Activated gamma-delta T cell (primary cell): ENCODE measurements around the gene GMNN.
"Not testable (repeated sequence)": the region's sequence is repeated elsewhere in the genome, so short reads cannot be mapped to it uniquely, and the experiment has no call there.

ENCODE experiments used
- DNase-seq: peaks from one replicate; lab custom pipeline; 2025; lab: John Stamatoyannopoulos, UW
- total RNA-seq, 2 donors: gene quantifications; one replicate each; lab custom pipeline; 2026; lab: John Stamatoyannopoulos, UW

The GMNN gene
- total RNA-seq = 4.9 to 8.5 reads per million in 2 donors

- DNase-seq = peak; percentile 96
Measured at GRCh38 chr6:24774696-24775519, at the start of gene GMNN. GMNN (plus strand) TSS chr6:24774937; CDS start chr6:24777247, 2,310 bp downstream.

- DNase-seq = not testable (repeated sequence)
Measured at GRCh38 chr6:24730653-24731052, 44.1 kb upstream of the GMNN start.

- DNase-seq = not testable (repeated sequence)
Measured at GRCh38 chr6:24731456-24732134, 43.1 kb upstream of the GMNN start.

- no peak for DNase-seq
Measured at GRCh38 chr6:24734166-24734565, 40.6 kb upstream of the GMNN start.

- not testable (repeated sequence) for DNase-seq
Measured at GRCh38 chr6:24734710-24735109, 40.0 kb upstream of the GMNN start.

DNA sequence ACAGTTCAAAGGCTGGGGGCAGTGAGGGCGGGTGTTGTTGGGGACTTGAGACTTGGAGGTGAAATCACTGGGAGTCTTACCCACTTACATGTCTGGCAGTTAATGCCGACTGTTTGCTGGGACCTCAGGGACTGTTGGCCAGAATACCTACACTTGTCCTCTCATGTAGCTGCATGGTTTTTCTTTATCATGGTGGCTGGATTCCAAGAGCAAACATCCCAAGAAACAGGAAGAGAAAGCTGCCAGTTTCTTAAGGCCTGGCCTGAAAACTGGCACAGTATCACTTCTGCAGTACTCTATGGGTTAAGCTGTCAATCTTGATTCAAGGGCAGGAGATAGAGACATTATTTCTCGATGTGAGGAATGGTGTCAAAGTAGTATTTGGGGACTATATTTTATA lies 36.0 kb upstream of the GMNN start:
- DNase-seq = no peak

DNA sequence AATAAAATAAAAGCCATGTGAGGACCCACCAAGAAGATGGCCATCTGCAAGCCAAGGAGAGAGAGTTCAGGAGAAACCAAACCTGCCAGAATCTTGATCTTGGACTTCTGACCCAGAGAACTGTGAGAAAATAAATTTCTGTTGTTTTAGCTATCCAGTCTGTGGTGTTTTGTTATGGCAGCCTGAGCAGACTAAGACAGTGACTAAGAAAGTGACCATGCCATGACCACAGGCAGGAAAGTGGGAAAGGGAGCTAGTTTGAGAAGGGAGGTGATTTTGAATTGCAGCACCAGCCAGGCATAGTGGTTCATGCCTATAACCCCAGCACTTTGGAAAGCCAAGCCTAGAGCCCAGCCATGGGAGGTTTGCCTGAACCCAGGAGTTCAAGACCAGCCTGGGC lies 33.9 kb upstream of the GMNN start:
- DNase-seq = no peak

DNA sequence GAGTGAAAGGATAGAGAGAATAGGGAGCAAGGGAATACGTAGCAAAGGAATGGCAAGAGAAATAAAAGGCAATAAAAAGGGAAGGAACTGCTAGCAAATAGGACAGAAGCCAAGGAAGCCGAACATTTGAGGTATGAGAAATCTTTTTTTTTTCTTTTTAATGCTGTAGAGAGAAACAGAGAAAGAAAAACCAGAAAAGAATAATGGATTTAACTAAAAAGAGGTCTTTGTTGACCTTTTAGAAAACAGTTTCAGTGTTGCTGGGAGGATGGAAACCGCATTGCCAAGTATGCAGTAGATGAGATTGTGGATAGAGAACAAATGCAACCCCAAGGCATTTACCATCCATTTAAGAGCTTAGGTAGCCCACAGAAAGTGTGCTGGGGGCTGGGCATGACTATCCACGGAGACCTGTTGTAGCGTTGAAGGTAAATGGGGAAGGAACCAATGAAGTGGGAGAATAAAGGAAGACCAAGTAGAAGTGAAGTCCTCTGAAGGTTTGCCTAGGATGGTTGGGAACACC lies 32.5 kb upstream of the GMNN start:
- DNase-seq = no peak

GRCh38 chr6:24743265-24743943 lies 31.3 kb upstream of the GMNN start:
- no peak for DNase-seq

GRCh38 chr6:24743944-24744335 lies 30.8 kb upstream of the GMNN start:
- no peak for DNase-seq

GRCh38 chr6:24744911-24745310 lies 29.8 kb upstream of the GMNN start:
- DNase-seq = no peak

- no peak for DNase-seq
Measured at GRCh38 chr6:24749297-24749696, 25.4 kb upstream of the GMNN start.

- not testable (repeated sequence) for DNase-seq
Measured at GRCh38 chr6:24750878-24751277, 23.9 kb upstream of the GMNN start.

DNA sequence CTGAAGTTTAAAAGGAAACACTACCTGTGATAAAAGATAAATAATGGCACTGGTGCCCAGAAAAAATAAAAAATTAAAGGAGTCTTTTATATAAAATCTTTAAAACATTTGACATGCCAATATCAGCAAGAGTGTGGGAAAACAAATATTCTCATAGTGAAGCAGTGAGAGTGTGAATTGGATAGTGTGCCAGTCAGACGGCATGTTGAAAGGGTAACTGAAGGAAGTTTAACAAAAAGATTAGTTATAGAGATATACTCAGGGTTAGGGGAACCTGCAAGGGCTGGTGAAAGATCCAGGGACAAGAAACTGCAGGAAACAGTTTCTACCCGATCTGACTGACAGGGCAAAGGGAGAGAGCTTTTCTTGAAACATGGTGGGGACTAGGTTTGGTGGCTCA lies 22.2 kb upstream of the GMNN start:
- DNase-seq = no peak

GRCh38 chr6:24752917-24753492 lies 21.7 kb upstream of the GMNN start:
- DNase-seq = no peak

- no peak for DNase-seq
Measured at GRCh38 chr6:24753545-24753944, 21.2 kb upstream of the GMNN start.

DNA sequence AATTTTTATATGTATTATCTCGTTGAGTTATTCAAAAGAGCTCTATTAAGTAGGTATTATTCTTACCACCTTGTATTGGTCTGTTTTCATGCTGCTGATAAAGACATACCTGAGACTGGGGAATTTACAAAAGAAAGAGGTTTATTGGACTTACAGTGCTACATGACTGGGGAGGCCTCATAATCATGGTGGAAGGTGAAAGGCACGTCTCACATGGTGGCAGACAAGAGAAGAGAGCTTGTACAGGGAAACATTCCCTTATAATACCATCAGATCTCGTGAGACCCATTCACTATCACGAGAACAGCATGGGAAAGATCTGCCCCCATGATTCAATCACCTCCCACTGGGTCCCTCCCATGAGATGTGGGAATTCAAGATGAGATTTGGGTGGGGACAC lies 20.4 kb upstream of the GMNN start:
- not testable (repeated sequence) for DNase-seq

DNA sequence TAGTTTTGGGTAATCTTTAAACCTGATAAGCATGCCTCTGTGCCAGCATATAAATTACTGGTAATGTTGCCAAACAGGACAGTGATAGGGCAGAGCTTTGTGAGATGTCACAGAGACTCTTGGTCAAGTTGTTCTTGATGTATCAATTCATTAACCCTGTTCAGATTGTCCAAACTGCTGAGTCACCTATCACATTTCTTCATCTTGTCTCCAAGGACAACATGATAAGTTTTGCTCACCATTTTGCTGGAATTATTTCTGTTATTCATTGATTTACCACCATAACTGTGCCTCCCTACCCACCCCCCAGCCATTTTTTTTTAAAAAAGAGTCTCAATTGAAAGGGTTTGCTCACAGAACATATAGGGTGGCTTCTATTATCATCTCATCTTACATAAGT lies 19.5 kb upstream of the GMNN start:
- no peak for DNase-seq

- no peak for DNase-seq
Measured at GRCh38 chr6:24757611-24758010, 17.1 kb upstream of the GMNN start.

GRCh38 chr6:24759718-24760117 lies 15.0 kb upstream of the GMNN start:
- DNase-seq = no peak

DNA sequence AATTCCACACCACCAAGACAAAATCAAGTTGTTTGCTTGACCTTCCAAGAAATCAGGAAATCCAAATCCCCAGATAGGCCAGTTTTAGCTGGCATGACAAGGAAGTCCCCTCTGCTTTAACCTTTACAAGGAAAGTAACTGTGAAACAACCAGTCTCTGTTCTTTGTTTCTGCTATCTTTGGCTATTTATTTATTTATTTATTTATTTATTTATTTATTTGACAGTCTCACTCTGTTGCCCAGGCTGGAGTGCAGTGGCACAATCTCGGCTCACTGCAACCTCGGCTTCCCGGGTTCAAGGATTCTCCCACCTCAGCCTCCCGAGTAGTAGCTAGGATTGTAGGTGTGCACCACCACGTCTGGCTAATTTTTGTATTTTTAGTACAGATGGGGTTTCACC lies 14.5 kb upstream of the GMNN start:
- DNase-seq = no peak

- no peak for DNase-seq
Measured at GRCh38 chr6:24761193-24761835, 13.4 kb upstream of the GMNN start.
